GM04504 (cell line): Measurements from ENCODE around the gene ITGA2B.
"Not testable (repeated sequence)": the region's sequence is repeated elsewhere in the genome, so short reads cannot be mapped to it uniquely, and the experiment has no call there.

Experiments used
- DNase-seq: peaks from one replicate; pipeline ENCODE4 v3.0.0-alpha.2; 2012; ENCODE audit warnings: low read depth

Gene ITGA2B

DNA sequence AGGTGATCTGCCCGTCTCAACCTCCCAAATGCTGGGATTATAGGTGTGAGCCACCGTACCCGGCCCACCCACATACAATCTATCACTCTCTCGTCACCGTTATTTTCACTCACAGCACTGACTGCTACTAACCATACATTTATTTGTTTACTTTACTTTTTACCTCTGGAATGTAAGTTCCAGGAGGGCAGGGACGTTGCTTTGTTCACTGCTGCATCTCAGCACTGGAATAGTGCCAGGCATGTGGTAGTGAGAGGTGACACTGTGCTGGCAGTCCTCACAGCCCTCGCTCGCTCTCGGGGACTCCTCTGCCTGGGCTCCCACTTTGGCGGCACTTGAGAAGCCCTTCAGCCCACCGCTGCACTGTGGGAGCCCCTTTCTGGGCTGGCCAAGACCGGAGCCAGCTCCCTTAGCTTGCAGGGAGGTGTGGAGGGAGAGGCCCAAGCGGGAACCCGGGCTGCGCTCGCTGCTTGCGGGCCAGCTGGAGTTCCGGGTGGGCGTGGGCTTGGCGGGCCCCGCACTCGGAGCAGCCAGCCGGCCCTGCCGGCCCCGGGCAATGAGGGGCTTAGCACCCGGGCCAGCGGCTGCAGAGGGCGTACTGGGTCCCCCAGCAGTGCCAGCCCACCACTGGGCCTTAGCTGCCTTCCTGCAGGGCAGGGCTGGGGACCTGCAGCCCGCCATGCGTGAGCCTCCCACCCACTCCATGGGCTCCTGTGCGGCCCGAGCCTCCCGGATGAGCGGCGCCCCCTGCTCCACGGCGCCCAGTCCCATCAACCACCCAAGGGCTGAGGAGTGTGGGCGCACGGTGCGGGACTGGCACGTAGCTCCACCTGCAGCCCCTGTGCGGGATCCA lies 20.8 kb downstream of the ITGA2B start:
- not testable (repeated sequence) for DNase-seq

- DNase-seq, result no peak
These were observed 22.0 kb downstream of the ITGA2B start for GRCh38 chr17:44367231-44367979.

GRCh38 chr17:44365051-44365450 lies 24.4 kb downstream of the ITGA2B start:
- not testable (repeated sequence) for DNase-seq

DNA sequence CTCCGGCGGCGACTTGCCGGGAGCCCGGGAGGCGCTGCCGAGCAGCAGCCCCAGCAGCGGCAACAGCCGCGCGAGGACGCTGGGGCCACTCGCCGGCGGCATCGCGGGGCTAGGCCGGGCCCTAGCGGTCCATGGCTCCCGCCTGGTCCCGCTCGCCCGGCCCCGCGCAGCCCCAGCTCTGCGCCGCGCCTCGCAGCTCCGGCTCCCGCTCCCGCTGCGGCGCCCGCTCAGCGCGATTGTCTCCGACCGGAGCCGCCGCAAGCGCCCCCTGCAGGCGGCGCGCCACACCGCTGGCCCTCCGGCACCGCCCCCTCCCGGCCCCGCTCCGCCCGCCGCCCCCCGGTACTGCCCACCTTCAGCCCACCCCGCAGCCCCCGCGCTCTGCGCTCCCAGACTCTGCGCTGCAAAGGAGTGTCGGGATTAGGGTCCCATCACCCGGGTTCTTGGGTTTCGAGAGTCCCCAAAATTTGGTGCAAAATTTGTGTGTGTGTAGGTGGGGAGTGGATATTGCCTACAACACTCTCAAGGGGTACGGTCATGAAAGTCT lies 25.8 kb downstream of the ITGA2B start, which contains the start of gene FAM171A2:
Gene FAM171A2, minus strand, starts transcription at position 241 of the 547 bp plus-strand sequence. Its CDS starts 139 bp downstream, at position 102.
- DNase-seq, result peak; percentile 22

DNA sequence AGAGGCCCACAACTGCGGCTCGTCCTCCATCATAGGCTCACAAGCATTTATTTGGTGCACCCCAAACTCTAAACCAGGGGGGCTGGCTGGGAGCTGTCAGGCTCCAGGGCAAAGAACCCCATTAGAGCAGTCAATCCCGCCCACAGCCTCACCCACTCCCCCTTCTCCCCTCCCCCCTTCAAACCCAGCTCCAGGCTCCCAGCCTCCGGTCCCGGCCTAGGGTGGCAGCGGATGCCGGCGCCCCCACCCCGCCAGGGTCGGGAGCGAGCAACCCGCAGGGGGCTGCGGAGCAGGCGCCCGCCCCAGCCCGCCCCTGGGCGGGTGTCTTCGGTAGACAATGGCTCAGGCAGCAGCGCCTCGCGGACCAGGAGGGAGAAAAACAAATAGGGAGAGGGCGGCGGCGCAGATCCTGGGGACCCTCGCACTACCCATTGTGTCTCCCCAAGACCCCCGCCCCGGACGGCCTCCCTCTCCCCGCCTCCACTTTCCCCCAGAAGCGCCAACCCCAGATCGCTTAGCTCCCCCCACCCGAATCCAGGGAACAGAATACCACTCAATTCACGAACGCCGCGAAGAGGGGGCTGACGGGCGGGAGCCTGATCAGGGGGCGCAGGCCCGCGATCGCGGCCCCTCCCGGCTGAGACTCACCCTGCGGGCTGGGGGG lies 26.4 kb downstream of the ITGA2B start:
- DNase-seq, result no peak

- DNase-seq, result no peak
These were observed 26.9 kb downstream of the ITGA2B start for GRCh38 chr17:44362459-44362948.

- no peak for DNase-seq
These were observed 27.9 kb downstream of the ITGA2B start for GRCh38 chr17:44361292-44362260.

- DNase-seq, result no peak
These were observed 28.6 kb downstream of the ITGA2B start for GRCh38 chr17:44360826-44361225.

DNA sequence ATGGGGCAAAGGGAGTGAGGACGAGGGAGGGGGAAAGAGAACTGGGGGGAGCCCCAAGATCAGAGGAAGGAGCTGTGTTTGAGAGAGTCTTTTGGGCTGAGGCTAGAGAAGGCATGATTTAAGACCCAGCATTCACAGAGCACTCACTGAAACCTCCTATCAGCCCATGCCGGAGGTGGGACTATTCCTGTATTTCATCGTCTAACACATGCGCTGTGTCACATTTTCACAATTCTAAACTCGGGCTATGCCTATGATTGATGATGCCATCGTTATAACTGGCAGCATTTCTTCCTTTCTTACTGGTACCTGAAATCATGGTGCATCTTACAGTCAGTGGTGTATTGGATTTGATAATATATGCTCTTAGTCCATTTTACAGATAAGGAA lies 29.3 kb downstream of the ITGA2B start:
- no peak for DNase-seq

- DNase-seq, result no peak
These were observed 29.8 kb downstream of the ITGA2B start for GRCh38 chr17:44359458-44360143.

DNA sequence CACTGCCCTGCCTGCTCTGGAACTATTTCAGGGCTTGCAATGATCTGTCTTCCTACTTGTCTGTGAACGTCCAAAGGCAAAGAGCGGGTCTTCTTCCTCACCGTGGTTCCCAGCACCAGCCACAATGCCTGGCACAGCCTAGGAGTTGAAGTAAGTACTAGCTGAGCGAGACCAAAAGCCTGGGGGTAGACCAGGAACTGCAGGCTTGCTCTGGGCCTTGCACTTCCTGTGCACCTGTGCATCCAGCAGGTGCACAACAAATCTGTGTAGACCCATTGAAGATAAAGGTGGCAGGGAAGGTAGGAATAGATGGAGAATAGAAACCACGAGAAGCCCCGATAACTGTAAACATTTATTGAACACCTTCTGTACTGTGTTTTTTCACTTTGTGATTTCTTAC lies 30.4 kb downstream of the ITGA2B start:
- no peak for DNase-seq

GRCh38 chr17:44358066-44358465 lies 31.4 kb downstream of the ITGA2B start:
- no peak for DNase-seq

DNA sequence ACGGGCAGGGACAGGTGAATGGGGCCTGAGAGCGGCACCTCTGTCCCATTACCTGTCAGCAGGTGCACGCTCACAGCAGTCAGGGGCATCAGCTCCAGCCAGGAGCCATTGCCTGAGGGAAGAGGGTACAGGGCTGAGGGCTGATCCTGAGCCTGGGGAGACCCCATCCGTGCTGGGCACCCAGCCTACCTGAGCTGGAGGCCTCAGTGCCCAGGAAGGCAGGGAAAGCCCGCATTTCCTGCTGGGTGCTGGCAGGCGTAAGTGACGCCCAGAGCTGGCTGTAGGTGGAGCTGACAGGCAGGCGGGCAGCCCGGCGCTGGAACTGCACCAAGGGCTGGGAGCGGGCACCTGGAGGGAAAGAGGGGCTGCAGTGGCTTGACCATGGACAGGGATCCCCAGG lies 33.2 kb downstream of the ITGA2B start:
- DNase-seq, result no peak

GRCh38 chr17:44355642-44356099 lies 33.8 kb downstream of the ITGA2B start:
- no peak for DNase-seq

GRCh38 chr17:44354582-44355561 lies 34.6 kb downstream of the ITGA2B start:
- no peak for DNase-seq

- DNase-seq, result no peak
These were observed 35.6 kb downstream of the ITGA2B start for GRCh38 chr17:44353672-44354331.

- DNase-seq, result no peak
These were observed 36.4 kb downstream of the ITGA2B start for GRCh38 chr17:44352828-44353671.
